GM12878 (cell line): ENCODE measurements around the gene SUN5. TPM values are rescaled to one million over a fixed set of nuclear protein-coding genes. Genes with fewer than 3 reads are reported as not detected.

ENCODE experiments used
- ATAC-seq: fragments of 200-7000 bp; cut with Tn5 transposase; 3 replicates; pipeline ENCODE4 v1.9.1; 2020; ENCODE audit warnings: mild to moderate bottlenecking, moderate library complexity
- BruUV-seq: library from RNA; stranded (reverse); fragments of 400-500 nt; replicated peaks from 2 replicates; lab custom pipeline; 2021; lab: Mats Ljungman, UMichigan
- CTCF ChIA-PET: fragments of 300-600 bp; sonication (Branson Sonifier 250); formaldehyde crosslinking; extraction: SDS; loops from one replicate; lab custom pipeline; 2021; ENCODE audit warnings: inconsistent platforms; lab: Yijun Ruan, JAX
- POLR2A ChIA-PET: fragments of 350-600 bp; formaldehyde crosslinking; extraction: SDS; loops from one replicate; lab custom pipeline; 2021; ENCODE audit warnings: inconsistent platforms; lab: Charles Lee
- RAD21 ChIA-PET: fragments of 300-600 bp; sonication (Branson Sonifier 250); formaldehyde crosslinking; loops from one replicate; lab custom pipeline; 2023; ENCODE audit warnings: antibody characterized with exemption; ENCODE audit not compliant: unreplicated experiment; lab: Charles Lee
- SMC1A ChIA-PET: fragments of 300-600 bp; sonication (Branson Sonifier 250); formaldehyde crosslinking; loops from one replicate; lab custom pipeline; 2023; ENCODE audit not compliant: unreplicated experiment, uncharacterized antibody; lab: Charles Lee
- DNase-seq: peaks from one replicate; pipeline ENCODE4 v3.0.0-alpha.2; 2011; ENCODE audit warnings: low read depth, low spot score
- FAIRE-seq: peaks from 3 replicates; lab custom pipeline; 2011; peaks lifted over from hg19 to GRCh38; lab: Jason Lieb, UNC
- H2AFZ ChIP-seq: 2 replicates; pipeline ENCODE4 v1.6.0; 2011; ENCODE audit warnings: low read depth, low read length, control low read depth; ENCODE audit not compliant: control insufficient read depth
- H3K27ac ChIP-seq: 2 replicates; pipeline ENCODE4 v1.5.1; 2011; ENCODE audit warnings: control low read depth; ENCODE audit not compliant: control insufficient read depth, insufficient read depth
- H3K27me3 ChIP-seq, 2 experiments: replicated peaks in 1 of 2; 2 replicates each; pipeline versions ENCODE4 v1.6.0 to v1.6.1; 2011; ENCODE audit warnings: low read length in 1 of 2; ENCODE audit not compliant: control insufficient read depth in 2 of 2, insufficient read depth in 2 of 2
- H3K36me3 ChIP-seq, 2 experiments: 2 replicates each; pipeline ENCODE4 v1.5.1; 2011; ENCODE audit warnings: low read length in 1 of 2; ENCODE audit not compliant: control insufficient read depth in 2 of 2, insufficient read depth in 2 of 2
- H3K4me1 ChIP-seq: 2 replicates; pipeline ENCODE4 v1.6.1; 2011; ENCODE audit warnings: mild to moderate bottlenecking, low read length, moderate library complexity, mixed read lengths; ENCODE audit not compliant: control insufficient read depth, insufficient read depth
- H3K4me2 ChIP-seq: 2 replicates; pipeline ENCODE4 v1.6.0; 2011; ENCODE audit warnings: control low read depth; ENCODE audit not compliant: control insufficient read depth, insufficient read depth
- H3K4me3 ChIP-seq: fragments of 200-600 bp; sonication (generic); 2 replicates; pipeline ENCODE4 v1.5.1; 2016
- H3K79me2 ChIP-seq: 2 replicates; pipeline ENCODE4 v1.6.0; 2011; ENCODE audit warnings: low read length; ENCODE audit not compliant: control insufficient read depth, insufficient read depth
- H3K9ac ChIP-seq: 2 replicates; pipeline ENCODE4 v1.8.0; 2011; ENCODE audit warnings: low read length, control low read depth, mixed read lengths; ENCODE audit not compliant: control insufficient read depth, insufficient read depth
- H3K9me3 ChIP-seq: replicated peaks from 3 replicates; pipeline ENCODE4 v1.5.1; 2011; ENCODE audit warnings: mild to moderate bottlenecking, low read length; ENCODE audit not compliant: control insufficient read depth, insufficient read depth
- H4K20me1 ChIP-seq: 2 replicates; pipeline ENCODE4 v1.6.0; 2011; ENCODE audit not compliant: control insufficient read depth, insufficient read depth
- BCLAF1 ChIP-seq: fragments of 450-650 bp; IDR thresholded peaks from 2 replicates; pipeline ENCODE4 v1.6.1; 2017; ENCODE audit warnings: antibody characterized with exemption, mild to moderate bottlenecking, moderate library complexity
- E4F1 ChIP-seq: fragments of 450-650 bp; IDR thresholded peaks from 2 replicates; pipeline ENCODE4 v1.6.1; 2018; ENCODE audit warnings: borderline replicate concordance, mild to moderate bottlenecking; ENCODE audit not compliant: partially characterized antibody
- FOS ChIP-seq: IDR thresholded peaks from 3 replicates; pipeline ENCODE4 v1.6.1; 2011; ENCODE audit warnings: borderline replicate concordance; ENCODE audit not compliant: insufficient read length; ENCODE audit errors: extremely low read depth
- PKNOX1 ChIP-seq: fragments of 450-650 bp; IDR thresholded peaks from 2 replicates; pipeline ENCODE4 v1.6.1; 2016; ENCODE audit warnings: mild to moderate bottlenecking
- PRDM15 ChIP-seq: fragments of 450-650 bp; formaldehyde crosslinking; IDR thresholded peaks from 2 replicates; pipeline ENCODE4 v1.4.0; 2020; ENCODE audit warnings: mild to moderate bottlenecking, moderate library complexity
- SREBF2 ChIP-seq: IDR thresholded peaks from 2 replicates; pipeline ENCODE4 v1.6.1; 2012; ENCODE audit warnings: mild to moderate bottlenecking, low read length
- YY1 ChIP-seq: IDR thresholded peaks from 2 replicates; pipeline ENCODE4 v1.6.1; 2011; ENCODE audit warnings: low read depth, mild to moderate bottlenecking, low read length
- ZBTB4 ChIP-seq: fragments of 450-650 bp; formaldehyde crosslinking; IDR thresholded peaks from 2 replicates; pipeline ENCODE4 v1.4.0; 2022; ENCODE audit warnings: mild to moderate bottlenecking, moderate library complexity
- WGBS: methylation state at CpG from one replicate; pipeline ENCODE4 v1.1.6; 2016; ENCODE audit warnings: low lambda C conversion rate; ENCODE audit not compliant: insufficient replicate concordance, insufficient coverage; ENCODE audit errors: missing lambda C conversion rate; 5-methylcytosine and 5-hydroxymethylcytosine counted together
- in situ Hi-C: fragments of 300-500 bp; cut with MboI; formaldehyde crosslinking; loops from 9 replicates; pipeline ENCODE4 v1.14.3; 2018; ENCODE audit warnings: mixed read lengths
- intact Hi-C: fragments of 100-400 bp; cut with micrococcal nuclease; formaldehyde crosslinking; loops from one replicate; pipeline ENCODE4 v1.14.2; 2022; ENCODE audit not compliant: unreplicated experiment
- polyA plus RNA-seq, 11 experiments: library from polyadenylated mRNA; depleted of rRNA in 4 of 11; unstranded in 6 of 11; stranded (reverse) in 5 of 11; fragments of >200 nt; fragmentation: Nextera tagmentation in 4 of 11; fragmentation: Illumina TruSeq in 1 of 11; extraction: Ambion mirVana in 4 of 11; extraction: Trizol in 1 of 11; gene quantifications; 1 replicate in 1 of 11; 2 replicates in 10 of 11; pipeline versions ENCODE4 v1.2.1 to v1.2.3, GENCODE V29; 2011 to 2016; ENCODE audit warnings: inconsistent platforms in 2 of 11, missing spikeins in 2 of 11, low read depth in 1 of 11
- total RNA-seq, 4 experiments: library from RNA; depleted of rRNA in 3 of 4; stranded (reverse); fragments of >200 nt in 3 of 4; fragmentation: Illumina TruSeq in 1 of 4; extraction: Trizol in 1 of 4; gene quantifications; 2 replicates each; pipeline versions ENCODE4 v1.2.1 to v1.2.3, GENCODE V29; 2013 to 2021

The SUN5 gene
- total and polyA plus RNA-seq, 10 of the 15 experiments (the other 5 are each of a cell fraction or from before 2014, with no cell fraction given): not detected

- ChIA-PET RAD21 (no interaction called here), CTCF (no interaction called here), POLR2A (no interaction called here), SMC1A (no interaction called here)
- TF ChIP-seq FOS (no peak), E4F1 (no peak), BCLAF1 (no peak), ZBTB4 (no peak), PKNOX1 (no peak), YY1 (no peak), SREBF2 (no peak), PRDM15 (CRISPR knock-in tag) (no peak)
- Histone ChIP-seq H3K4me1 (no peaks in the 10 kb centered on the region), H3K79me2 (no peaks in the 10 kb centered on the region), H3K9me3 (no peaks in the 10 kb centered on the region), H4K20me1 (no peaks in the 10 kb centered on the region), H3K27ac (no peak overlapping the region), H3K4me3 (no peak overlapping the region), H3K4me2 (no peak overlapping the region), H3K27me3 (peaks cover 0 to 1% of the 10 kb centered on the region in 2 experiments; a peak in 1 of 4 replicates), H3K9ac (no peak overlapping the region), H2AFZ (no peak overlapping the region), H3K36me3 (no peaks in the 10 kb centered on the region)
- FAIRE-seq (no peak), ATAC-seq (no peak), DNase-seq (no peak)
- in situ Hi-C loops (no loop called here), intact Hi-C loops (no loop called here)
- 37% methylated on average over 5 of the region's 5 CpGs for WGBS
- no TSS peak for BruUV-seq
These were observed 29.9 kb upstream of the SUN5 start for GRCh38 chr20:33034115-33034514.
